Measurements from ENCODE around the gene WDR59.

WDR59 gene

DNA sequence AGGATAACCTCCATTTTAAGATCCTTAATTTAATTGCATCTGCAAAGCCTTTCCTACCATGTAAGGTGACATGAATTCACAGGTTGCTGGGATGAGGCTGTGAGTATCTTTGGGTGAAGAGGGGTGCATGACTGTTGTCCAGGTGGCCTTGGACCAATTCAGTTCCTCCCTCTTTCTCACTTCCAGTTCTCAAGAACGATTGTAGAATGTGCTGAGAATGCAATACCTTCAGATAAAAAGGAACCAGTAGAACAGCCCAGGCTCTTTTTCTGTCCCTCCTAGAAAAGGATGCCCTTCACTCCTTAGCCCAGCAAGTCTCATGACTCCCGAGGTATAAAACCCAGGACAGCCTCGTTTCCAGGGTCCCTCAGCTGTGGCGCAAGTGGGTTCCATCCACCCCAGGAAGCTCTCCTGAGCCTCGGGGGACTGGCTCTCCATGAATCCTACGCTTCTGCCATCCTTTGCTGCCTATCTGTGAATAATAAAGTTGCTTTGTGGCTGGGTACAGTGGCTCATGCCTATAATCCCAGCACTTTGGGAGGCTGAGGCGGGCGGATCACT, 148.7 kb downstream of the WDR59 start:
- TF ChIP-seq, protein P1, sequence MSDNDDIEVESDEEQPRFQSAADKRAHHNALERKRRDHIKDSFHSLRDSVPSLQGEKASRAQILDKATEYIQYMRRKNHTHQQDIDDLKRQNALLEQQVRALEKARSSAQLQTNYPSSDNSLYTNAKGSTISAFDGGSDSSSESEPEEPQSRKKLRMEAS (IDR thresholded peaks at IDR 0.05; ENCODE audit: low read depth, low read length) = no peak
- no peak for TF ChIP-seq POLR2A (IDR thresholded peaks at IDR 0.05; ENCODE audit: extremely low read depth, insufficient read length)
- TF ChIP-seq, protein P2, sequence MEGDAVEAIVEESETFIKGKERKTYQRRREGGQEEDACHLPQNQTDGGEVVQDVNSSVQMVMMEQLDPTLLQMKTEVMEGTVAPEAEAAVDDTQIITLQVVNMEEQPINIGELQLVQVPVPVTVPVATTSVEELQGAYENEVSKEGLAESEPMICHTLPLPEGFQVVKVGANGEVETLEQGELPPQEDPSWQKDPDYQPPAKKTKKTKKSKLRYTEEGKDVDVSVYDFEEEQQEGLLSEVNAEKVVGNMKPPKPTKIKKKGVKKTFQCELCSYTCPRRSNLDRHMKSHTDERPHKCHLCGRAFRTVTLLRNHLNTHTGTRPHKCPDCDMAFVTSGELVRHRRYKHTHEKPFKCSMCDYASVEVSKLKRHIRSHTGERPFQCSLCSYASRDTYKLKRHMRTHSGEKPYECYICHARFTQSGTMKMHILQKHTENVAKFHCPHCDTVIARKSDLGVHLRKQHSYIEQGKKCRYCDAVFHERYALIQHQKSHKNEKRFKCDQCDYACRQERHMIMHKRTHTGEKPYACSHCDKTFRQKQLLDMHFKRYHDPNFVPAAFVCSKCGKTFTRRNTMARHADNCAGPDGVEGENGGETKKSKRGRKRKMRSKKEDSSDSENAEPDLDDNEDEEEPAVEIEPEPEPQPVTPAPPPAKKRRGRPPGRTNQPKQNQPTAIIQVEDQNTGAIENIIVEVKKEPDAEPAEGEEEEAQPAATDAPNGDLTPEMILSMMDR (IDR thresholded peaks at IDR 0.05; ENCODE audit: low read depth, low read length) = no peak
- TF ChIP-seq MYC (IDR thresholded peaks at IDR 0.05; ENCODE audit: low read depth, low read length) = no peak
- H3K4me3 ChIP-seq (ENCODE audit: low read depth, low read length) = no peak overlapping the region
- no peak for DNase-seq (ENCODE audit: low read depth)

DNA sequence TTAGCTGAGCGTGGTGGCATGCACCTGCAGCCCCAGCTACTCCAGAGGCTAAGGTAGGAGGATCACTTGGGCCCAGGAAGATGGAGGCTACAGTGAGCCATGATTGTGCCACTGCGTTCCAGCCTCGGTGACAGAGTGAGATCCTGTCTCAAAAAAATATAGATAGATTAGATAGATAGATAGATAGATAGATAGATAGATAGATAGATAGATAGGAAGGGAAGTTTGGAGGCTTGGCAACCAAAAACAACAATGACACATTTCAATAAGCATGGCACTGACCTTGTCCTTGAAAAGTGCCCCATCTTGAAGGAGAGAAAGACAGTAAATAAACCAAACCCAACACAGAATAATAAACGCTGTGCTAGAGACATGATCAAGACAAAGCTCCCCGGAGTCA, 152.7 kb downstream of the WDR59 start:
- TF ChIP-seq POLR2A (IDR thresholded peaks at IDR 0.05; ENCODE audit: extremely low read depth, insufficient read length) = no peak
- TF ChIP-seq, protein P2 (IDR thresholded peaks at IDR 0.05; ENCODE audit: low read depth, low read length) = no peak
- no peak for TF ChIP-seq MYC (IDR thresholded peaks at IDR 0.05; ENCODE audit: low read depth, low read length)
- TF ChIP-seq, protein P1 (IDR thresholded peaks at IDR 0.05; ENCODE audit: low read depth, low read length) = no peak
- H3K4me3 ChIP-seq (ENCODE audit: low read depth, low read length) = no peak overlapping the region

DNA sequence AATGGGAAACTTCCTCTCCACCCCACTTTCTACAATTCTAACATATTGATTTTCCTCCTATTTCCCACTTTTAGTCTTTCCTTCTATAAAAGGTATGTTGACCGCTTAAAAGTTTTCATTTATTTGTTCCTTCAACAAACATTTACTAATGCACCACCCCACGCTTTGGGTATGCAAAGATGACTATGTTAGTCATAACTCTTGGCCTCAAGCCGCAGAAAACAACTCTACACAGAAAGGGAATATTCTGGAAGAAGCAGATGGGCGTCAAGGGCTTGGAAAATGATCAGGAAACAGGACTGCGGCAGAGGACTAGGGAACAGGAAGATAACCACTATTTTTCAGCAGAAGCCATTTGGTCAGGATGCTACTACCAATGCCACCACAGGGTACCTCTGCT, 153.5 kb downstream of the WDR59 start:
- no peak for TF ChIP-seq POLR2A (IDR thresholded peaks at IDR 0.05; ENCODE audit: extremely low read depth, insufficient read length)
- TF ChIP-seq, protein P1 (IDR thresholded peaks at IDR 0.05; ENCODE audit: low read depth, low read length) = no peak
- no peak for TF ChIP-seq MYC (IDR thresholded peaks at IDR 0.05; ENCODE audit: low read depth, low read length)
- TF ChIP-seq, protein P2 (IDR thresholded peaks at IDR 0.05; ENCODE audit: low read depth, low read length) = no peak
- no peak for DNase-seq (ENCODE audit: low read depth)

More for the DNA sequence above, 152.7 kb downstream of the WDR59 start:
- DNase-seq (ENCODE audit: low read depth) = no peak

DNA sequence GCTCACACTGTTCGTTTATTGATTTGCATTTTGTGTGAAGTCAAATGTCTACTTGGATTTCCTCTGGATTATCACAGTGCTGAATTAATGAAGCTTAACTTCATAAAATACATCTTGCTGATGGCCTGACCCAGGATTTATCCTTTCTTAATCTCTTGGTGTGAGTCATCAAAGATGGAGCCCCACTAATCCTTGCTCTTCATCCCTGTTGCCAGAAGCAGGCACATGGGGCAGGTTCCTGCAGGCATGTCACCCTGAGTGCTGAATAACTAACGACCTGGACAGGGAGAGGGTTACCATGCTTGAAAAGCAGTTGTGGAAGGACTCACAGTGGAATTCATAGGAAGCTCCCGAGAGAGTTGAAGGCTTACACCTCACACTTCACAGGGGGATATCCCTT, 154.3 kb downstream of the WDR59 start:
- no peak for DNase-seq (ENCODE audit: low read depth)
- TF ChIP-seq, protein P1 (IDR thresholded peaks at IDR 0.05; ENCODE audit: low read depth, low read length) = no peak
- TF ChIP-seq MYC (IDR thresholded peaks at IDR 0.05; ENCODE audit: low read depth, low read length) = no peak

More for the DNA sequence above, 153.5 kb downstream of the WDR59 start:
- no peak overlapping the region for H3K4me3 ChIP-seq (ENCODE audit: low read depth, low read length)

DNA sequence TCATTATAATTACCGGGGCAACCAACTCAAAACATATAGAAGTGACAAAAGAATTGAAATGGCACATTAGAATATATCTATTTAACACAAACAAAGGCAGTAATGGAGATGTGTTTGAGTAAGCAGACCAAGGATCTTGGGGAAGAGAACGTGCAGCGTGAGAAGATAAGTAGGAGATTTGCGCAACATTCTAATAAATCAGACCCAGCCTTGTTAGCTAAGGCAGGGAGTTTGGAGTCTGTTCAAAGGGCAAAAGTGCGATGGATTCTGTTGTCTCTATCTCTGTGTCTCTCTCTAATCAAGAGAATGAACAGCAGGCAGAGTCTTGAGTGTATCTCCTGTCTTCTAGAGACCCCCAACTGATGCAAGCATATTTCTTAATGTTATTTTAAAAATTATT, 155.3 kb downstream of the WDR59 start:
- TF ChIP-seq, protein P2 (IDR thresholded peaks at IDR 0.05; ENCODE audit: low read depth, low read length) = no peak
- no peak for TF ChIP-seq POLR2A (IDR thresholded peaks at IDR 0.05; ENCODE audit: extremely low read depth, insufficient read length)
- no peak for TF ChIP-seq MYC (IDR thresholded peaks at IDR 0.05; ENCODE audit: low read depth, low read length)
- TF ChIP-seq, protein P1 (IDR thresholded peaks at IDR 0.05; ENCODE audit: low read depth, low read length) = no peak
- no peak overlapping the region for H3K4me3 ChIP-seq (ENCODE audit: low read depth, low read length)
- DNase-seq (ENCODE audit: low read depth) = no peak

More for the DNA sequence above, 154.3 kb downstream of the WDR59 start:
- H3K4me3 ChIP-seq (ENCODE audit: low read depth, low read length) = no peak overlapping the region

DNA sequence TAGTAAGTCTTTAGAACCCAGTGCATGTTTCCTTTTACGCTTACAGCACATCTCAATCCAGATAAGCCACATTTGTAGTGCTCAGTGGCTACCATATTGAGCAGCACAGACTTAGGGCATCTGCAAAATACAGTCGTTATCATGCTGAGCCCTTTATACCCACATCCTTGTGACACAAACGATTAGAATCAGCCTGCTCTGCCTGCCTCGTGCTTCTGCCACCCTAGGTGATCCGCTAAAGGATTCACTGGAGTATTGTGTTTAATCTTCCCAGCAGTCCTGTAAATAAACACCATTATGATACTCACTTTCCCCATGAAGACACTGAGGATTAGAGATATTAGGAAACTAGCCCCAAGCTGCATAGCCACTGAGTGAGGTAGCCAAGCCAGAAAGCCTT, 159.0 kb downstream of the WDR59 start:
- H3K4me3 ChIP-seq (ENCODE audit: low read depth, low read length) = no peak overlapping the region
- DNase-seq (ENCODE audit: low read depth) = no peak
- no peak for TF ChIP-seq MYC (IDR thresholded peaks at IDR 0.05; ENCODE audit: low read depth, low read length)
- TF ChIP-seq, protein P1 (IDR thresholded peaks at IDR 0.05; ENCODE audit: low read depth, low read length) = no peak
- TF ChIP-seq, protein P2 (IDR thresholded peaks at IDR 0.05; ENCODE audit: low read depth, low read length) = no peak

Data from NB4 (cell line).